Adipocyte (in vitro differentiated cells): ENCODE measurements around the gene PPM1J.

Experiments
- DNase-seq: peaks from one replicate; pipeline ENCODE4 v3.0.0-alpha.2; 2015; ENCODE audit warnings: low read depth
- H3K27me3 ChIP-seq: replicated peaks from 2 replicates; pipeline ENCODE4 v1.7.0; 2013; ENCODE audit warnings: mild to moderate bottlenecking, low read length, moderate library complexity; ENCODE audit not compliant: control insufficient read depth, insufficient read depth
- H3K36me3 ChIP-seq: 2 replicates; pipeline ENCODE4 v1.7.0; 2013; ENCODE audit warnings: low read length, mild to moderate bottlenecking, moderate library complexity; ENCODE audit not compliant: control insufficient read depth, insufficient read depth, severe bottlenecking
- H3K4me1 ChIP-seq: 2 replicates; pipeline ENCODE4 v1.7.0; 2013; ENCODE audit warnings: mild to moderate bottlenecking, low read length, moderate library complexity; ENCODE audit not compliant: control insufficient read depth, insufficient read depth
- H3K4me3 ChIP-seq: 2 replicates; pipeline ENCODE4 v1.7.0; 2013; ENCODE audit warnings: mild to moderate bottlenecking, low read length, moderate library complexity
- H3K9ac ChIP-seq: 2 replicates; pipeline ENCODE4 v1.7.0; 2013; ENCODE audit warnings: mild to moderate bottlenecking, low read length, moderate library complexity
- H3K9me3 ChIP-seq: 2 replicates; pipeline ENCODE4 v1.7.0; 2013; ENCODE audit warnings: mild to moderate bottlenecking, low read length, moderate library complexity; ENCODE audit not compliant: control insufficient read depth

PPM1J gene

DNA sequence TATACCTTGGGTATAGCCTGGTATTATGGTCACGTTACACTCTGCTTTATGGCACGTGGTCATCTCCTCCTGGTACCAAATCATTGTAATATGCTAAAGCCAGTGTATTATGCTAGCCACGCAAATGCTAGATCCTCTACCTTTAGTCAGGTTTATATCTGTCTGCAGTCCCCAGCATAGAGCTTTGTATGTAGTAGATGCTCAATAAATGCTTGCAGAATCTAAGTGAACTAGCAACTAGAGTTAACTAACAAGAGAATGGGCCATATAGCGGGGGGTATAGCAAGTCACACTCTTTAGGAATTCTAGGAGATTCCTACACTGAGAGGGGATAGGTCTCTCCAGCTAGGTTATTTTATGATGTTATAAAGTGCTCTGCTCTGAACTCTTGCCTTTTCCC is 37.6 kb downstream of the PPM1J start:
- DNase-seq = no peak
- H3K27me3 ChIP-seq = no peaks in the 10 kb centered on the region

DNA sequence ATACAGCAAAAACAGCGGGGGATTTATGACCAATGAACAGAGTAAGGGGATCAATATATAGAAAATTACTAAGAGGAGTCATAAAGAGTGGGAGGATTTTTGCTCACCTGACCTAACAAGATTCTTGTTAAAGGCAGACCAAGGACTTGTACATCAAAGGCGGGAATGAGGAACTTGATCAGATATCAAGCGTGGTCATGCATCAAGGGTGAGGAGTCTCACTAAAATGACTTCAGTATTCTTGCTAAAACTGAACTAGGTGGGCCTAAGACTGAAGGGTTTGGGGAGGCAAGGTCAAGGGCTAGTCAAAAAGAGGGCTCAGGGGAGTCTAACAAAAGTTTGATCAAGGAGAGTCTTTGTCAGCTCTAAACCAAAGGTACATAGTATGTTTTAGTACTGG is 38.6 kb downstream of the PPM1J start:
- DNase-seq = no peak

More for the DNA sequence above, 37.6 kb downstream of the PPM1J start:
- no peak overlapping the region for H3K4me3 ChIP-seq
- H3K36me3 ChIP-seq = no peaks in the 10 kb centered on the region
- no peak overlapping the region for H3K9ac ChIP-seq
- peaks cover 19% of the 10 kb centered on the region for H3K4me1 ChIP-seq
- no peaks in the 10 kb centered on the region for H3K9me3 ChIP-seq

DNA sequence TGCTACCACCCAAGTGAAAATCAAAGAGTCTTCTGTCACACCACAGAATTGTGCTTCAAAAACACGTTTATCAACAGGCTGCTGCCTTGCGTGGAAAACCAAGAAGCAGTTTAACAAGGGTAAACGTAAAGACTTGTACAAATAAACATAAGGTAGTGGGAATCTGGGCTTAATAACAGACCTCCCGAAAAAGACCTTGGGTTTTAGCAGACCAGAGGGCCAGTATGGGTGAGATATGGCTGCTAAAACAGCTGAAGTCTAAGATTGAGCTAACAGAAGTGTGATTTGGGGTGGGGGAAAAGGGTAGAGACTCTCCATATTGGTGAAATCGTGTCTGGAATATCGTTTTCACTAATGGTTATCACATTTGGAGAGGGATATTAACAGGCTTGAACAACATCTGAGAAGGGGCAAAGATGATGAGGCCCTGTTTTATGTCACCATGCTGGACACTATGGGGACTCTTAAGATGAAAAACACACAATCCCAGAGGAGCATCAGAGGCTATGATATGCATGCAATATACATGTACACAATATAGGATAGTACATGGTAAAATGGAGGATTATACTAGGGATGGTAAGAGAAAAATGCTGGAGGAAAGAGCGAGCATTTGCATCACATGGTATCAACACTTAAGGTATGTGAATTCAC is 39.3 kb downstream of the PPM1J start:
- no peak for DNase-seq
- Histone ChIP-seq H3K4me3 (peak overlapping the region; percentile 91), H3K36me3 (peaks cover 15% of the 10 kb centered on the region), H3K4me1 (peaks cover 19% of the 10 kb centered on the region), H3K9me3 (no peaks in the 10 kb centered on the region), H3K9ac (peak overlapping the region; percentile 92), H3K27me3 (no peaks in the 10 kb centered on the region)

More for the DNA sequence above, 38.6 kb downstream of the PPM1J start:
- no peak overlapping the region for H3K4me3 ChIP-seq
- no peaks in the 10 kb centered on the region for H3K27me3 ChIP-seq
- peaks cover 8% of the 10 kb centered on the region for H3K36me3 ChIP-seq
- H3K4me1 ChIP-seq = peaks cover 19% of the 10 kb centered on the region
- H3K9ac ChIP-seq = no peak overlapping the region
- no peaks in the 10 kb centered on the region for H3K9me3 ChIP-seq

DNA sequence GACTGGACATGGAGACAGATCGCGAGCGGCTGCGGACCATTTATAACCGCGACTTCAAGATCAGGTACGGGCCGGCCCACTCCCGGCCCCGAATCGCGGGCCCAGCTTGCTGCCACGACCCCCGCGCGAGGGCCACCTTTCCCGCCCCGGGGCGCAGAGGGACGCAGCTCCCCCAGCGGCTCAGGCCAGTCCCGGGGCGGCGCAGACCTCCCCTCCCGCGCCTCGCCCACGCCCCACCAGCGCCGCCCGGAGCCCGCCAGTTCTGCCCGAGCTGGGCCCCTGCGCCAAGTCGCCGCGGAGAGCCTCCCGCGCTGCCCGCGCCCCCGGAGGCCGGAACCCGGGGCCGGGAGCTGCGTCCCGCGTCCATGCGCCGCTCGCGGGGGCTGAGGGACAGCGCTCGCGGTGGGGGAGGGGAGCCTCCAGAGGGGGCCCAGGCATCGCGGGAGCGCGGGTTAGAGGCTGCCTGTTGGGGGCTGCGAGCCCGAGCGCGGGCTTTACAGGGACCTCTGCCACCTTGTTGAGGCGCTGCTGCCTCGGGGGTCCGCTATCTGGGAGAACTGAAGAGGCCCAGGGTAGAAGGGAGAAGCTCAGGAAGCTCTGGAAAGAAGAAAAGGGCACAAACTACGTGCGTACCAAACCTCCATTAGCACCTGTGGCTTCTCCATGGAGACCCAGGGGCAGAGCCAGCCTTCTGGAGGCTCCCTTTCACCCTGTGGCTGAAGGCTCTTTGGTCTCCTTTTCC is 40.0 kb downstream of the PPM1J start:
- Histone ChIP-seq H3K9me3 (no peaks in the 10 kb centered on the region), H3K27me3 (no peaks in the 10 kb centered on the region), H3K4me1 (peaks cover 19% of the 10 kb centered on the region), H3K36me3 (peaks cover 22% of the 10 kb centered on the region), H3K9ac (peak overlapping the region; percentile 92), H3K4me3 (peak overlapping the region; percentile 91)
- DNase-seq = peak; percentile 80

DNA sequence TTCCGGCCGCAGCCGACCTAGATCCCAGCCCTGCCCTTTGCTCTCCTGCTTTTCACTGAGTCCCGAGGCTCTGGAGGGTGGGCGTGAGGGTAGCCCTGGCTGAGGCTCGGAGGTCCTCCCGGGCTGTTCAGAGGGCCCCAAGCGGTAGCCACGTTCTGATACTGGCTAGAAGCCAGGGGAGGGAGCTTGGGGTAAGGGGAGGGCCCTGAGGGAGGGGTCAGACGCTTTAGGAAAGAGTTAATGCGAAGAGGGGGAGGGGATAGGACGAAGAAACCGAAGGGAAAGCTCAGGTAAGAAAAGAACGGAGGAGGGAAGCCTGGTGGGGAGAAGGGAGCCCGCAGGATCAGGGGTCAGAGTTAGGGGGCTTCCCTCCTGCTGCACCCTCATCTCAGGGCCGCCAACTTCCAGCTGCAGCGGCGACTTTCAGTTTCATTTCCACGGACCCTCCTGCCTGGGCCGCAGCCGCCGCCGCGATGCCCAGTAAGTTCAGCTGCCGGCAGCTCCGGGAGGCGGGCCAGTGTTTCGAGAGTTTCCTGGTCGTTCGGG is 40.6 kb downstream of the PPM1J start, which contains the start of gene MOV10:
Gene MOV10 (plus strand): TSS at position 220 of the 546 bp plus-strand sequence. CDS start 254 bp downstream, at position 474.
- Histone ChIP-seq H3K27me3 (no peaks in the 10 kb centered on the region), H3K4me1 (peaks cover 19% of the 10 kb centered on the region), H3K4me3 (peak within 1 kb of the TSS; percentile 91), H3K9ac (peak within 1 kb of the TSS; percentile 92), H3K9me3 (no peaks in the 10 kb centered on the region), H3K36me3 (peaks cover 28% of the 10 kb centered on the region)
- peak; percentile 85 for DNase-seq

DNA sequence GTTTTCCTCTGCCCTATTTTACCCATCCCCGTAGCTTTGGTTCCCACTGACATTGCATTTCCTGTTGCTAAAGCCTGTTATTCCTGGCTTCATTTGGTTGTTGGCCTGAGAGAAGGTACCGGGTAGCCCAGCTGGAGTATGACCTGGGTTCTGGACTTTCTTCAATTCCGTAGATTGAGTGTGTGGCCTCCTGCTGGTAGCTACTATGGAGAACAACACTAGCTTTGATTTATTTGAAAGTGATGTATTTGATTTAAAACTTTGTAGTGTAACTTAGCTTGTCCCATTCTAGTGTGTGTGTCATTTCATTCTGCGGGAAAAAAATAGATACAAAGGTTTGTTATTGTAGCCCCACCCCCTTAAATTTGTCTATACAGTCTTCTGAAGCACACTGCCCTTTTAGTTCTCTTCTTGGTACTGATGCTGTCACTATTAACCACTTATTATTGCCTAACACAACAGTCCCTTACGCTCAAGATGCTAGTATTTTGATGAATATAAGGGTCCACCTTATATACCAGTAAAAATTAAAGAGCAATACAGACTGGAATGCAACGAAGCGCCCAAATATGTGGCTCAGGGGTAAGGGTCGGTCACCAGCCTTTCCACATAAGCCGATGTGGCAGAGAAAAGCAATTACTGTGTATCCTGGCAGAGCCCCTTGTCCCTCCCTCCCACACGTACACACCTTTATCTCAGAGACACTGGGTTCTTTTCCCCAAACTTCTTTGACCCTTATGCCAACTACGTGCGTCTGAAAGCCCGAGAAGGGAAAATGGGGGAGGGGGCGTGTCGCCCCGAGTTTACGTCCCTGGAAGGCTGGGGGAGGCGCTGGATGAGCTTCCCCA is 41.3 kb downstream of the PPM1J start:
- peak overlapping the region; percentile 92 for H3K9ac ChIP-seq
- peak; percentile 79 for DNase-seq
- no peaks in the 10 kb centered on the region for H3K27me3 ChIP-seq
- peaks cover 22% of the 10 kb centered on the region for H3K4me1 ChIP-seq
- peaks cover 35% of the 10 kb centered on the region for H3K36me3 ChIP-seq
- no peaks in the 10 kb centered on the region for H3K9me3 ChIP-seq
- H3K4me3 ChIP-seq = peak overlapping the region; percentile 91

DNA sequence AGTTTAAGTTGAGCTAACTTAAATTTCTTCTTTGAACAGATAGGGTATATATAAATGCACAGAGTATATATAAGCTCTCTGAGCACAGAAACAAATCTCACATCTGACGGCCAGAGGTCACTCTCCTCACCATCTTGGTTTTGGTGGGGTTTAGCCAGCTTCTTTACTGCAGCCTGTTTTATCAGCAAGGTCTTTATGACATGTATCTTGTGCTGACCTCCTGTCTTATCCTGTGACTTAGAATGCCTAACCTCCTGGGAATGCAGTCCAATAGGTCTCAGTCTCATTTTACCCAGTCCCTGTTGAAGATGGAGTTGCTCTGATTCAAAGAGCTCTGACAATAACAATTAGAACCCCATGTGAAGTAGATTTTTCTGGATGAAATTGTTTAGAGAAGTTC is 42.3 kb downstream of the PPM1J start:
- peaks cover 23% of the 10 kb centered on the region for H3K4me1 ChIP-seq
- no peaks in the 10 kb centered on the region for H3K9me3 ChIP-seq
- no peaks in the 10 kb centered on the region for H3K27me3 ChIP-seq
- H3K36me3 ChIP-seq = peaks cover 45% of the 10 kb centered on the region
- H3K9ac ChIP-seq = no peak overlapping the region
- DNase-seq = no peak
- H3K4me3 ChIP-seq = no peak overlapping the region

DNA sequence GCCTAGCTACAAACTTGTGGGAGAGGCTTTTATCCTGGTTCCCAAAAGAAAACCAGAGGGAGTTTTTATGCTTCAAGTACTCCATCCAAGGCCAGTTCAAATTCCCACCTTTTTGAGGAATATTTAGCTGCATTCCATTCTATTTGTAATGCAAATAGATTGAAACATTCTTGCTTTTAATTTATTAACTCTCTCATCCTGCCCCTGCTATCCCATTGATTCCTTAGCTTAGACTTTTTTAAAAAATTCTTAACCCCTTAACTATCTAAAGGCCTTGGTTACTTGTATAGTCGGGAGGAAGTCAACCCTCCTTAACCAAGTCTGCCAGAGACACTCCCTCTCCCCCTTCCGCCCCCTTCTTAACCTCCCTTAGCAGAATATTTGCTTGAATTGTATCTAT is 43.1 kb downstream of the PPM1J start:
- no peaks in the 10 kb centered on the region for H3K9me3 ChIP-seq
- no peak overlapping the region for H3K4me3 ChIP-seq
- peaks cover 53% of the 10 kb centered on the region for H3K36me3 ChIP-seq
- H3K27me3 ChIP-seq = no peaks in the 10 kb centered on the region
- peaks cover 23% of the 10 kb centered on the region for H3K4me1 ChIP-seq
- no peak for DNase-seq
- H3K9ac ChIP-seq = no peak overlapping the region

DNA sequence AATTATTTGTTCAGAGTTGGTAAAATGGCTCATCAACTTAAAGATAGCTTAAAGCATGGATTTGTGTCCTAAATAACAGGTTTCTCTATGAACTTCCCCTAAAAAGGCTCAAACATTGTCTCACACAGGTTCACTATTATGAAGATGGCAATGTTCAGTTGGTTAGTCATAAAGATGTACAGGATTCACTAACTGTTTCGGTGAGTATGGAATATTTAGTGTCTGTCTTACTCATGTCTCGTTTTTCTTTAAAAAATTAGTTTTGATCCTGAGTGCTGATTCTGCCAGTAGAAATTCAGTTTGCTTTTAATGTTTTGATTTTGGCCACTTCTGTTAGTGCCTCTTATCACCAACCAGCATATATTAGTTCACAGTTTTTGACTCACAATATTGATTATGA is 48.2 kb downstream of the PPM1J start:
- Histone ChIP-seq H3K27me3 (no peaks in the 10 kb centered on the region), H3K36me3 (peaks cover 96% of the 10 kb centered on the region), H3K9ac (no peak overlapping the region), H3K4me1 (peaks cover 4% of the 10 kb centered on the region), H3K4me3 (no peak overlapping the region), H3K9me3 (no peaks in the 10 kb centered on the region)
- DNase-seq = no peak

DNA sequence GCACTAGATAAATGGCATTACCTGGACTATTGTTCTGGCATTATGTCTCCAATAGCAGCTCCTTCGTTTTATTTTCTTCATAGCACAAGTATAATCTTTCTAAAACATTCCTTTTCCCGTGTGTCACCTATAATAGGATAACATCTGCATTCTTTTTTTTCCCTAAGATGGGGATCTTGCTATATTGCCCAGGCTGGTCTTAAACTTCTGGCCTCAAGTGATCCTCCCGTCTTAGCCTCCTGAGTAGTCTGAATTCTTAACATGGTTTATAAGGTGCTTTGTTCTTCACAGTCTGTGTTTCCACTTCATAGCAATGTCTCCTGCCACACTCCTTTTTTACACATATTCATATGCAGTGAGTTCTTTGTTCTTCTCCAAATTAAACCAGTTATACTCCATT is 49.3 kb downstream of the PPM1J start:
- no peak overlapping the region for H3K9ac ChIP-seq
- H3K36me3 ChIP-seq = peaks cover 96% of the 10 kb centered on the region
- H3K9me3 ChIP-seq = no peaks in the 10 kb centered on the region
- DNase-seq = no peak
- H3K27me3 ChIP-seq = no peaks in the 10 kb centered on the region
- H3K4me1 ChIP-seq = peaks cover 4% of the 10 kb centered on the region
- H3K4me3 ChIP-seq = no peak overlapping the region
